HCT116 (cell line): ENCODE data around the gene CCBE1. TPM values are rescaled to one million over a fixed set of nuclear protein-coding genes. Genes with fewer than 3 reads are reported as not detected.

Source experiments
- ATAC-seq: fragments of 200-7000 bp; cut with Tn5 transposase; 2 replicates; pipeline ENCODE4 v1.9.1; 2020; ENCODE audit warnings: mild to moderate bottlenecking, moderate library complexity
- BruUV-seq: library from RNA; stranded (reverse); fragments of 400-500 nt; replicated peaks from 2 replicates; lab custom pipeline; 2021; lab: Mats Ljungman, UMichigan
- CTCF ChIA-PET: fragments of 300-600 bp; sonication (Branson Sonifier 250); formaldehyde crosslinking; loops from one replicate; lab custom pipeline; 2021; ENCODE audit warnings: antibody characterized with exemption; lab: Charles Lee
- POLR2A ChIA-PET: fragments of 300-600, 350-600 bp; sonication (Branson Sonifier 250); formaldehyde crosslinking; loops from one replicate; lab custom pipeline; 2021; ENCODE audit warnings: antibody characterized with exemption; lab: Charles Lee
- RAD21 ChIA-PET, 2 experiments: fragments of 300-600 bp; sonication (Branson Sonifier 250); formaldehyde crosslinking; loops; one replicate each; lab custom pipeline; 2023; ENCODE audit warnings: low total read pairs in 2 of 2; ENCODE audit not compliant: uncharacterized antibody in 2 of 2, unreplicated experiment in 2 of 2, low non-redundant PET in 1 of 2; lab: Charles Lee
- DNase-seq: peaks from one replicate; pipeline ENCODE4 v3.0.0-alpha.2; 2010; ENCODE audit warnings: low read depth, low spot score
- H2AFZ ChIP-seq: fragments of 200-600 bp; shearing (Covaris generic), sonication (generic); 2 replicates; pipeline ENCODE4 v1.6.1; 2017; ENCODE audit warnings: low read depth, mixed run types, mixed read lengths, antibody characterized with exemption, low read length; ENCODE audit not compliant: poor library complexity, severe bottlenecking
- H3K27ac ChIP-seq: 2 replicates; pipeline ENCODE4 v1.5.1; 2012; ENCODE audit warnings: low read depth, low read length
- H3K27me3 ChIP-seq: fragments of 200-600 bp; sonication (generic); 2 replicates; pipeline ENCODE4 v1.6.1; 2016; ENCODE audit warnings: mixed run types, low read length, mixed read lengths; ENCODE audit not compliant: insufficient read depth
- H3K36me3 ChIP-seq, 2 experiments: fragments of 200-500 bp in 1 of 2; fragments of 200-600 bp in 1 of 2; sonication (Bioruptor generic) in 1 of 2; sonication (generic) in 1 of 2; 2 replicates each; pipeline versions ENCODE4 v1.5.1 to v1.6.1; 2014 to 2016; ENCODE audit warnings: low read length in 2 of 2, inconsistent platforms in 1 of 2, mixed read lengths in 1 of 2, mixed run types in 1 of 2; ENCODE audit not compliant: insufficient read depth in 2 of 2, control insufficient read depth in 1 of 2
- H3K4me1 ChIP-seq, 2 experiments: fragments of 200-600 bp in 1 of 2; sonication (generic) in 1 of 2; 2 replicates each; pipeline versions ENCODE4 v1.5.1 to v1.6.1; 2012 to 2017; ENCODE audit warnings: low read length in 2 of 2, inconsistent platforms in 1 of 2, mild to moderate bottlenecking in 1 of 2, mixed read lengths in 1 of 2, mixed run types in 1 of 2, moderate library complexity in 1 of 2; ENCODE audit not compliant: insufficient read depth in 2 of 2, control insufficient read depth in 1 of 2
- H3K4me2 ChIP-seq: fragments of 200-600 bp; sonication (generic); 2 replicates; pipeline ENCODE4 v1.6.1; 2017; ENCODE audit warnings: mixed run types, low read length, mixed read lengths
- H3K4me3 ChIP-seq, 2 experiments: fragments of 200-600 bp in 1 of 2; sonication (generic) in 1 of 2; replicated peaks in 1 of 2; 2 replicates each; pipeline ENCODE4 v1.5.1; 2011 to 2016; ENCODE audit warnings: low read length in 2 of 2, control low read depth in 1 of 2, low read depth in 1 of 2, mild to moderate bottlenecking in 1 of 2, mixed read lengths in 1 of 2, mixed run types in 1 of 2
- H3K79me2 ChIP-seq: fragments of 200-600 bp; sonication (generic); 2 replicates; pipeline ENCODE4 v1.6.1; 2017; ENCODE audit warnings: mild to moderate bottlenecking, mixed run types, low read length, moderate library complexity, mixed read lengths; ENCODE audit not compliant: insufficient read depth
- H3K9ac ChIP-seq: fragments of 200-600 bp; sonication (generic); 2 replicates; pipeline ENCODE4 v1.6.1; 2016; ENCODE audit warnings: low read length, mixed read lengths
- H3K9me2 ChIP-seq: fragments of 200-600 bp; sonication (generic), shearing (Covaris generic); 2 replicates; pipeline ENCODE4 v1.6.1; 2017; ENCODE audit warnings: mixed run types, mild to moderate bottlenecking, moderate library complexity; ENCODE audit not compliant: insufficient read depth
- H3K9me3 ChIP-seq, 2 experiments: fragments of 200-500 bp in 1 of 2; fragments of 200-600 bp in 1 of 2; sonication (Bioruptor generic) in 1 of 2; sonication (generic) in 1 of 2; 2 replicates each; pipeline ENCODE4 v1.6.1; 2014 to 2017; ENCODE audit warnings: low read length in 2 of 2, mixed read lengths in 2 of 2, inconsistent platforms in 1 of 2, low read depth in 1 of 2, mild to moderate bottlenecking in 1 of 2, mixed run types in 1 of 2, moderate library complexity in 1 of 2; ENCODE audit not compliant: control insufficient read depth in 1 of 2, insufficient read depth in 1 of 2
- H4K20me1 ChIP-seq: fragments of 200-600 bp; sonication (generic), shearing (Covaris generic); 2 replicates; pipeline ENCODE4 v1.6.1; 2017; ENCODE audit warnings: mixed run types, mild to moderate bottlenecking, moderate library complexity; ENCODE audit not compliant: insufficient read depth
- ELF1 ChIP-seq: IDR thresholded peaks from 2 replicates; pipeline ENCODE4 v1.6.1; 2012; ENCODE audit warnings: low read depth, borderline replicate concordance
- EZH2 ChIP-seq: fragments of 200-600 bp; sonication (generic); IDR thresholded peaks from 2 replicates; pipeline ENCODE4 v1.6.1; 2017; ENCODE audit warnings: antibody characterized with exemption, mixed run types
- FOSL1 ChIP-seq: IDR thresholded peaks from 2 replicates; pipeline ENCODE4 v1.6.1; 2012; ENCODE audit warnings: low read depth
- POLR2A ChIP-seq: IDR thresholded peaks from 2 replicates; pipeline ENCODE4 v1.7.0; 2011; ENCODE audit warnings: borderline replicate concordance; ENCODE audit not compliant: insufficient read depth, insufficient read length; ENCODE audit errors: extremely low read depth
- RAD21 ChIP-seq: IDR thresholded peaks from 2 replicates; pipeline ENCODE4 v1.6.1; 2012; ENCODE audit warnings: low read depth, mild to moderate bottlenecking
- SP1 ChIP-seq: IDR thresholded peaks from 2 replicates; pipeline ENCODE4 v1.6.1; 2012; ENCODE audit warnings: low read depth
- SRF ChIP-seq: IDR thresholded peaks from 2 replicates; pipeline ENCODE4 v1.6.1; 2012; ENCODE audit warnings: low read depth
- YY1 ChIP-seq: IDR thresholded peaks from 2 replicates; pipeline ENCODE4 v1.6.1; 2011; ENCODE audit warnings: low read length, low read depth, moderate library complexity, mild to moderate bottlenecking; ENCODE audit not compliant: insufficient replicate concordance; ENCODE audit errors: extremely low read depth
- ZFX ChIP-seq: fragments of 450-650 bp; IDR thresholded peaks from 2 replicates; pipeline ENCODE4 v1.6.1; 2017
- ZNF274 ChIP-seq: fragments of 200-500 bp; sonication (Bioruptor generic); IDR thresholded peaks from 2 replicates; pipeline ENCODE4 v1.6.1; 2014; ENCODE audit warnings: mild to moderate bottlenecking, low read depth, low read length, inconsistent platforms
- intact Hi-C: fragments of 100-400 bp; cut with micrococcal nuclease; formaldehyde crosslinking; loops from 2 replicates; pipeline ENCODE4 v1.10.0; 2022
- total RNA-seq: library from RNA; stranded (reverse); gene quantifications from one replicate; pipeline ENCODE4 v1.2.1, GENCODE V29; 2021; ENCODE audit not compliant: unreplicated experiment
- TF ChIP-seq, protein P1 (sequence below): IDR thresholded peaks from 2 replicates; pipeline ENCODE4 v1.6.1; 2012; ENCODE audit warnings: low read depth
- TF ChIP-seq, protein P2 (sequence below): IDR thresholded peaks from 2 replicates; pipeline ENCODE4 v1.6.1; 2012
- TF ChIP-seq, protein P3 (sequence below): IDR thresholded peaks from 2 replicates; pipeline ENCODE4 v1.6.1; 2012

CCBE1 gene
- total RNA-seq, 1 experiment from 2014 or later = 0.84 TPM

DNA sequence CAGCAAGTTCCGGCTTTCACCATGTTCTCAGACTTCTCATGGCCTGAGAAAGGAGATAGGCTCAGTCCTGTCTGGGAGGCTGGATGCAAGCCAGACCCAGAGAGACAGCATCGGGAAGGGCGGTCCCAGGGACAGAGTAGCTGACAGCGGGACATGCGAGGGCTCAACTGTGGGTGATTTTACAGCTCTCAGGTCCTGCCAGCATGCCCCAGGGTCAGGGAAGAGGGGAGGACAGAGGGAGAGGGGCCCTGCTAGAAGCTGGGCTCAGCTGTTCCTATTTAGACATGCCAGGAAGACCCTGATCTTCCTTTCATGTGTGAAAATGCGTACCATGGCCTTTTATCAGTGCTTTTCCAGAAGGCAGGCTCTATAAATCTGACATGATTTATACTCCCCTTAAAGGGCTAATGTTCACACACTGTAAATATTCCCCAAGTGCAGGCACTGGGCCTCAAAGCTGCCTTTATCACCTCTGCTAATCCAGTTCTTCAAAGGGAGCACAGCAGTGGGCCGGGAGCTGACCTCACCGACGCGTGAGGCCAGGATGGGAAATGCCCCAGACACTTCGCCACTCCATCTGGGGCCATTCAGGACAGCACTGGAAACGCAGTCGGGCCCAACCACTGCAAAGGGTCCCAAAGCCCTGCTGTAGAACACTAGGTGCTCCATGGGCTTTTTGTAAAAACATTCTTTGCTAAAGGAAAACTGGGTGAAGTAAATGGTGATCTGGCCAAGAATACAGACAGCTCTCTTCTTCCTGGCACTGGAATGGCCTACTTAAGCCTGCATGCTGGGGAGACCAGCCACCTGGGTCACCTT, 242.1 kb downstream of the CCBE1 start:
- H2AFZ ChIP-seq = no peak overlapping the region
- ChIA-PET POLR2A (no interaction called here), RAD21 (no interaction called here)

DNA sequence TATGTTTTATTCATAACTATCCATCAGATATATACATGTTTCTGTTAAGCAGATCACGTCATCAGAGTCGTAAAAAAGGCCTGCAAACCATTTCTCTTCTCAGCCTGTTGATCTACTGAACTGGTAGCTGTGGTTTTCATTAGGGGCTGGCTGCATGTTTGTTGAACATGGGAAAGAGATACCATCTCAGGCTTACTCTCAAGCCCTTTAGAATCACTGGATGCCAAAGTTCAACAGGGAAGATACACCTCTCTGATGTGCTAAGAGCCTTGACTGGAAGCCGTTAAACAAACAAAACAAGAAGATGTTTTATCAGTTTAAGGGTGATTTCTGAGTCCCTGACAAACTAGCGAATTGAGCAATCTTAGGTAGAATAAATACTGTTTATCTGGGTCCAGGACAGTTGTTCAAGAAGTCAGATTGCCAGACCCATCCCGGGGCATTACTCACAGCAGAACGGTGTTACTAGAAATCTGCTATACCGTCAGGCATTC, 243.7 kb downstream of the CCBE1 start:
- H3K9ac ChIP-seq = no peak overlapping the region
- no TSS peak for BruUV-seq
- RAD21 ChIA-PET = no interaction called here
- intact Hi-C loops = no loop called here
- CTCF ChIA-PET = interaction anchor here (1.4 kb wide), 1 partner anchor 370 kb away, joined by 3 read pairs; no protein-coding TSS in a partner anchor
- no peaks in the 10 kb centered on the region for H4K20me1 ChIP-seq
- DNase-seq (no peak), ATAC-seq (no peak)
- H3K27ac ChIP-seq = no peak overlapping the region
- H3K79me2 ChIP-seq = no peaks in the 10 kb centered on the region
- H3K9me3 ChIP-seq = no peaks in the 10 kb centered on the region
- no peaks in the 10 kb centered on the region for H3K4me1 ChIP-seq
- no peak overlapping the region for H2AFZ ChIP-seq
- no peak overlapping the region for H3K4me2 ChIP-seq
- peaks cover 14% of the 10 kb centered on the region for H3K27me3 ChIP-seq
- no peaks in the 10 kb centered on the region for H3K36me3 ChIP-seq
- no peaks in the 10 kb centered on the region for H3K9me2 ChIP-seq
- POLR2A ChIA-PET = no interaction called here
- H3K4me3 ChIP-seq = no peak overlapping the region
- TF ChIP-seq SP1 (no peak), POLR2A (no peak), ELF1 (no peak), ZFX (no peak), RAD21 (no peak), EZH2 (no peak), FOSL1 (no peak)
- TF ChIP-seq, protein P1, sequence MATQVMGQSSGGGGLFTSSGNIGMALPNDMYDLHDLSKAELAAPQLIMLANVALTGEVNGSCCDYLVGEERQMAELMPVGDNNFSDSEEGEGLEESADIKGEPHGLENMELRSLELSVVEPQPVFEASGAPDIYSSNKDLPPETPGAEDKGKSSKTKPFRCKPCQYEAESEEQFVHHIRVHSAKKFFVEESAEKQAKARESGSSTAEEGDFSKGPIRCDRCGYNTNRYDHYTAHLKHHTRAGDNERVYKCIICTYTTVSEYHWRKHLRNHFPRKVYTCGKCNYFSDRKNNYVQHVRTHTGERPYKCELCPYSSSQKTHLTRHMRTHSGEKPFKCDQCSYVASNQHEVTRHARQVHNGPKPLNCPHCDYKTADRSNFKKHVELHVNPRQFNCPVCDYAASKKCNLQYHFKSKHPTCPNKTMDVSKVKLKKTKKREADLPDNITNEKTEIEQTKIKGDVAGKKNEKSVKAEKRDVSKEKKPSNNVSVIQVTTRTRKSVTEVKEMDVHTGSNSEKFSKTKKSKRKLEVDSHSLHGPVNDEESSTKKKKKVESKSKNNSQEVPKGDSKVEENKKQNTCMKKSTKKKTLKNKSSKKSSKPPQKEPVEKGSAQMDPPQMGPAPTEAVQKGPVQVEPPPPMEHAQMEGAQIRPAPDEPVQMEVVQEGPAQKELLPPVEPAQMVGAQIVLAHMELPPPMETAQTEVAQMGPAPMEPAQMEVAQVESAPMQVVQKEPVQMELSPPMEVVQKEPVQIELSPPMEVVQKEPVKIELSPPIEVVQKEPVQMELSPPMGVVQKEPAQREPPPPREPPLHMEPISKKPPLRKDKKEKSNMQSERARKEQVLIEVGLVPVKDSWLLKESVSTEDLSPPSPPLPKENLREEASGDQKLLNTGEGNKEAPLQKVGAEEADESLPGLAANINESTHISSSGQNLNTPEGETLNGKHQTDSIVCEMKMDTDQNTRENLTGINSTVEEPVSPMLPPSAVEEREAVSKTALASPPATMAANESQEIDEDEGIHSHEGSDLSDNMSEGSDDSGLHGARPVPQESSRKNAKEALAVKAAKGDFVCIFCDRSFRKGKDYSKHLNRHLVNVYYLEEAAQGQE = no peak
- TF ChIP-seq, protein P2, sequence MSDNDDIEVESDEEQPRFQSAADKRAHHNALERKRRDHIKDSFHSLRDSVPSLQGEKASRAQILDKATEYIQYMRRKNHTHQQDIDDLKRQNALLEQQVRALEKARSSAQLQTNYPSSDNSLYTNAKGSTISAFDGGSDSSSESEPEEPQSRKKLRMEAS = no peak

More for the DNA sequence above, 242.1 kb downstream of the CCBE1 start:
- no peaks in the 10 kb centered on the region for H3K4me1 ChIP-seq
- H3K4me2 ChIP-seq = no peak overlapping the region
- no peak for ATAC-seq
- no peaks in the 10 kb centered on the region for H3K79me2 ChIP-seq
- TF ChIP-seq SRF (no peak), ZFX (no peak), RAD21 (no peak), YY1 (no peak), ZNF274 (no peak)
- TF ChIP-seq, protein P3, sequence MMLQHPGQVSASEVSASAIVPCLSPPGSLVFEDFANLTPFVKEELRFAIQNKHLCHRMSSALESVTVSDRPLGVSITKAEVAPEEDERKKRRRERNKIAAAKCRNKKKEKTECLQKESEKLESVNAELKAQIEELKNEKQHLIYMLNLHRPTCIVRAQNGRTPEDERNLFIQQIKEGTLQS = no peak
- no peak overlapping the region for H3K9ac ChIP-seq
- CTCF ChIA-PET = no interaction called here
- no TSS peak for BruUV-seq
- peaks cover 16% of the 10 kb centered on the region for H3K27me3 ChIP-seq
- no peak overlapping the region for H3K4me3 ChIP-seq
- H3K9me2 ChIP-seq = no peaks in the 10 kb centered on the region
- H4K20me1 ChIP-seq = no peaks in the 10 kb centered on the region
- intact Hi-C loops = no loop called here
- H3K9me3 ChIP-seq = no peaks in the 10 kb centered on the region
- no peaks in the 10 kb centered on the region for H3K36me3 ChIP-seq
- no peak overlapping the region for H3K27ac ChIP-seq
- no peak for DNase-seq
